Ishikawa (cell line): ENCODE data around the gene PHOX2A.

Source experiments
- EP300 ChIP-seq: IDR thresholded peaks from 2 replicates; pipeline ENCODE4 v1.6.1; 2012; ENCODE audit warnings: borderline replicate concordance
- FOXM1 ChIP-seq: IDR thresholded peaks from 2 replicates; pipeline ENCODE4 v1.6.1; 2012; ENCODE audit warnings: low read depth, borderline replicate concordance
- TAF1 ChIP-seq: IDR thresholded peaks from 2 replicates; pipeline ENCODE4 v1.6.1; 2012; ENCODE audit warnings: low read depth, mild to moderate bottlenecking
- TEAD4 ChIP-seq: IDR thresholded peaks from 2 replicates; pipeline ENCODE4 v1.6.1; 2012
- TF ChIP-seq, protein P1 (sequence below): IDR thresholded peaks from 2 replicates; pipeline ENCODE4 v1.6.1; 2012; ENCODE audit warnings: low read depth, mild to moderate bottlenecking
- TF ChIP-seq, protein P2 (sequence below): IDR thresholded peaks from 2 replicates; pipeline ENCODE4 v1.6.1; 2012

DNA sequence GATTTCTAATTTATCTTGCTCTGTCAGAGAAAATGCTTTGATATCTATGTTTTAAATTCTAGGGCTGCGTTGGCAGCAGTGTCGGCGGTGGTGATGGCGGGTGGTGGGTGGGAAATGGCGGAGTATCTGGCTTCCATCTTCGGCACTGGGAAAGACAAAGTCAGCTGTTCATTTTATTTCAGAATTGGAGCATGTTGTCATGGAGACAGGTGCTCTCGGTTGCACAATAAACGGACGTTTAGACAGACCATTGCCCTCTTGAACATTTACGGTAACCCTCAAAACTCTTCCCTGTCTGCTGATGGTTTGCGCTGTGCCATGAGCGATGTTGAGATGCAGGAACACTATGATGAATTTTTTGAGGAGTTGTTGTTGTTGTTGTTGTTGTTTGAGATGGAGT lies 36.1 kb upstream of the PHOX2A start:
- TF ChIP-seq, protein P1, sequence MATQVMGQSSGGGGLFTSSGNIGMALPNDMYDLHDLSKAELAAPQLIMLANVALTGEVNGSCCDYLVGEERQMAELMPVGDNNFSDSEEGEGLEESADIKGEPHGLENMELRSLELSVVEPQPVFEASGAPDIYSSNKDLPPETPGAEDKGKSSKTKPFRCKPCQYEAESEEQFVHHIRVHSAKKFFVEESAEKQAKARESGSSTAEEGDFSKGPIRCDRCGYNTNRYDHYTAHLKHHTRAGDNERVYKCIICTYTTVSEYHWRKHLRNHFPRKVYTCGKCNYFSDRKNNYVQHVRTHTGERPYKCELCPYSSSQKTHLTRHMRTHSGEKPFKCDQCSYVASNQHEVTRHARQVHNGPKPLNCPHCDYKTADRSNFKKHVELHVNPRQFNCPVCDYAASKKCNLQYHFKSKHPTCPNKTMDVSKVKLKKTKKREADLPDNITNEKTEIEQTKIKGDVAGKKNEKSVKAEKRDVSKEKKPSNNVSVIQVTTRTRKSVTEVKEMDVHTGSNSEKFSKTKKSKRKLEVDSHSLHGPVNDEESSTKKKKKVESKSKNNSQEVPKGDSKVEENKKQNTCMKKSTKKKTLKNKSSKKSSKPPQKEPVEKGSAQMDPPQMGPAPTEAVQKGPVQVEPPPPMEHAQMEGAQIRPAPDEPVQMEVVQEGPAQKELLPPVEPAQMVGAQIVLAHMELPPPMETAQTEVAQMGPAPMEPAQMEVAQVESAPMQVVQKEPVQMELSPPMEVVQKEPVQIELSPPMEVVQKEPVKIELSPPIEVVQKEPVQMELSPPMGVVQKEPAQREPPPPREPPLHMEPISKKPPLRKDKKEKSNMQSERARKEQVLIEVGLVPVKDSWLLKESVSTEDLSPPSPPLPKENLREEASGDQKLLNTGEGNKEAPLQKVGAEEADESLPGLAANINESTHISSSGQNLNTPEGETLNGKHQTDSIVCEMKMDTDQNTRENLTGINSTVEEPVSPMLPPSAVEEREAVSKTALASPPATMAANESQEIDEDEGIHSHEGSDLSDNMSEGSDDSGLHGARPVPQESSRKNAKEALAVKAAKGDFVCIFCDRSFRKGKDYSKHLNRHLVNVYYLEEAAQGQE, result no peak
- TF ChIP-seq, protein P2, sequence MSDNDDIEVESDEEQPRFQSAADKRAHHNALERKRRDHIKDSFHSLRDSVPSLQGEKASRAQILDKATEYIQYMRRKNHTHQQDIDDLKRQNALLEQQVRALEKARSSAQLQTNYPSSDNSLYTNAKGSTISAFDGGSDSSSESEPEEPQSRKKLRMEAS, result no peak
- no peak for TF ChIP-seq EP300
- TF ChIP-seq TEAD4, result no peak
- no peak for TF ChIP-seq TAF1
- no peak for TF ChIP-seq FOXM1
